Uterus (tissue), 4 donors: ENCODE data around the gene JPH2. TPM values are rescaled to one million over a fixed set of nuclear protein-coding genes. Genes with fewer than 3 reads are reported as not detected.

Experiments
- DNase-seq, 2 donors: peaks; one replicate each; pipeline ENCODE4 v3.0.0-alpha.2; 2019 to 2020
- H3K27ac ChIP-seq, 2 donors: fragments of 200-600 bp; sonication (generic); 1 replicate in 1 of 2; 2 replicates in 1 of 2; pipeline ENCODE4 v1.5.1; 2016 to 2018
- H3K27me3 ChIP-seq, 2 donors: fragments of 200-600 bp; sonication (generic); one replicate each; pipeline ENCODE4 v1.5.1; 2018 to 2019; ENCODE audit warnings: control low read depth in 1 of 2
- H3K36me3 ChIP-seq, 2 donors: fragments of 200-600 bp; sonication (generic); one replicate each; pipeline ENCODE4 v1.5.1; 2019; ENCODE audit warnings: control low read depth in 1 of 2
- H3K4me1 ChIP-seq, 2 donors: fragments of 200-600 bp; sonication (generic); one replicate each; pipeline ENCODE4 v1.5.1; 2018 to 2019; ENCODE audit warnings: control low read depth in 1 of 2
- H3K4me3 ChIP-seq, 2 donors: fragments of 200-600 bp; sonication (generic); 1 replicate in 1 of 2; 2 replicates in 1 of 2; pipeline ENCODE4 v1.5.1; 2018 to 2019; ENCODE audit warnings: mild to moderate bottlenecking in 1 of 2
- H3K9me3 ChIP-seq, 2 donors: fragments of 200-600 bp; sonication (generic); one replicate each; pipeline ENCODE4 v1.5.1; 2019; ENCODE audit warnings: control low read depth in 1 of 2
- CTCF ChIP-seq, 4 experiments: fragments of 200-600 bp in 2 of 4; fragments of 450-650 bp in 2 of 4; sonication (generic) in 2 of 4; IDR thresholded peaks; one replicate each; pipeline ENCODE4 v1.5.1; 2016 to 2019; ENCODE audit warnings: antibody characterized with exemption in 4 of 4, mild to moderate bottlenecking in 2 of 4, moderate library complexity in 1 of 4
- POLR2A ChIP-seq, 2 donors: fragments of 450-650 bp; IDR thresholded peaks; one replicate each; pipeline ENCODE4 v1.6.1; 2016; ENCODE audit warnings: antibody characterized with exemption in 2 of 2, mild to moderate bottlenecking in 1 of 2, moderate library complexity in 1 of 2
- intact Hi-C: fragments of 100-400 bp; cut with DNase I; formaldehyde crosslinking; loops from one replicate; pipeline ENCODE4 v1.15.1; 2023; ENCODE audit warnings: low total_unique reads
- total RNA-seq, 4 donors: library from RNA; depleted of rRNA in 3 of 4; stranded (reverse); fragments of >200 nt in 3 of 4; gene quantifications; one replicate each; pipeline versions ENCODE4 v1.1.0 to v1.2.4, GENCODE V29; 2014 to 2023
- donor health status: DM: yes; HTN: yes; CAD: no.

Gene JPH2
- total RNA-seq, 4 donors from 2014 or later: 17.6 to 133 (median 61.2) TPM

GRCh38 chr20:44120676-44121425 lies 66.1 kb downstream of the JPH2 start:
- peak overlapping the region in 1 of 2 donors; percentile 41 for H3K27ac ChIP-seq
- peaks cover 0 to 5% of the 10 kb centered on the region in 2 donors for H3K4me1 ChIP-seq
- no peak for DNase-seq
- TF ChIP-seq CTCF (IDR thresholded peaks at IDR 0.05): no peak
- TF ChIP-seq POLR2A (IDR thresholded peaks at IDR 0.05): no peak
- no peak overlapping the region for H3K4me3 ChIP-seq
- intact Hi-C loops: no loop called here
- no peaks in the 10 kb centered on the region for H3K36me3 ChIP-seq
- H3K27me3 ChIP-seq: no peaks in the 10 kb centered on the region
- H3K9me3 ChIP-seq: no peaks in the 10 kb centered on the region

GRCh38 chr20:44118185-44119033 lies 68.6 kb downstream of the JPH2 start:
- H3K4me3 ChIP-seq: no peak overlapping the region
- H3K36me3 ChIP-seq: no peaks in the 10 kb centered on the region
- peaks cover 0 to 5% of the 10 kb centered on the region in 2 donors for H3K4me1 ChIP-seq
- no peaks in the 10 kb centered on the region for H3K27me3 ChIP-seq
- no peaks in the 10 kb centered on the region for H3K9me3 ChIP-seq
- TF ChIP-seq CTCF (IDR thresholded peaks at IDR 0.05) (no peak), POLR2A (IDR thresholded peaks at IDR 0.05) (no peak)
- intact Hi-C loops: loop anchor here (5.0 kb wide), 1 partner anchor 74 kb away; no protein-coding TSS in a partner anchor
- peak overlapping the region in 1 of 2 donors; percentile 61 for H3K27ac ChIP-seq
- DNase-seq: no peak

GRCh38 chr20:44117296-44118184 lies 69.4 kb downstream of the JPH2 start:
- intact Hi-C loops: loop anchor here (5.0 kb wide), 1 partner anchor 75 kb away; no protein-coding TSS in a partner anchor
- Histone ChIP-seq H3K9me3 (no peaks in the 10 kb centered on the region), H3K27ac (peak overlapping the region; percentile 36 to 61), H3K4me1 (peaks cover 0 to 5% of the 10 kb centered on the region in 2 donors), H3K27me3 (no peaks in the 10 kb centered on the region), H3K4me3 (no peak overlapping the region), H3K36me3 (no peaks in the 10 kb centered on the region)
- no peak for DNase-seq
- TF ChIP-seq POLR2A (IDR thresholded peaks at IDR 0.05) (no peak), CTCF (IDR thresholded peaks at IDR 0.05) (no peak)

- intact Hi-C loops: loop anchor here (5.0 kb wide), 1 partner anchor 76 kb away; no protein-coding TSS in a partner anchor
- no peaks in the 10 kb centered on the region for H3K27me3 ChIP-seq
- no peaks in the 10 kb centered on the region for H3K36me3 ChIP-seq
- no peaks in the 10 kb centered on the region for H3K4me1 ChIP-seq
- H3K9me3 ChIP-seq: no peaks in the 10 kb centered on the region
- peak overlapping the region in 1 of 2 donors; percentile 70 for H3K27ac ChIP-seq
- DNase-seq: no peak
- TF ChIP-seq CTCF (IDR thresholded peaks at IDR 0.05): no peak
- no peak for TF ChIP-seq POLR2A (IDR thresholded peaks at IDR 0.05)
- no peak overlapping the region for H3K4me3 ChIP-seq
Measured at GRCh38 chr20:44115762-44116644, 71.0 kb downstream of the JPH2 start.
